T-helper 2 cell (primary cell): ENCODE data around the gene PAN2.
"Not testable (repeated sequence)": the region's sequence is repeated elsewhere in the genome, so short reads cannot be mapped to it uniquely, and the experiment has no call there.

Source experiments
- DNase-seq, 5 experiments: peaks; one replicate each; pipeline versions ENCODE4 v3.0.0 to v3.0.0-alpha.2; 2012 to 2022

Gene PAN2

DNA sequence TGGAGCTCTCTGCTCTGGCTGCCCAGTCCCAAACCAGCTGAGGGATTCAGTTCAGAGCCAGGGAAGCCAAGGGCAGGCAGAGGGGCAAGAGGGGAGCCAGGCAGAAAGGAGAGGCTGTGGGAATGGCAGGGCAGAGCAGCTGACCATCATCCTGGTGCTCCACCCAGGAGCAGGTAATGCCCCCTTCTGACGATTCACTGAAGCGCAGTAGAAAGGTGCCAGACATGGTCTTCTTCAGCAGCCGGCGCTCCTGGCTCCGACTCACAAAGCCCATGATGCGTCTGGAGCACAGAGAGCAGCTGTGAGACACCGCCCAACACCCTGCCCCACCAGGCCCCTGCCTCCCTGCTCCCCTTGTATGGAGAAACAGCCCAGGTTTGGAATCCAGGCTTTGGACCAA, 12.9 kb upstream of the PAN2 start:
- no peak for DNase-seq

DNA sequence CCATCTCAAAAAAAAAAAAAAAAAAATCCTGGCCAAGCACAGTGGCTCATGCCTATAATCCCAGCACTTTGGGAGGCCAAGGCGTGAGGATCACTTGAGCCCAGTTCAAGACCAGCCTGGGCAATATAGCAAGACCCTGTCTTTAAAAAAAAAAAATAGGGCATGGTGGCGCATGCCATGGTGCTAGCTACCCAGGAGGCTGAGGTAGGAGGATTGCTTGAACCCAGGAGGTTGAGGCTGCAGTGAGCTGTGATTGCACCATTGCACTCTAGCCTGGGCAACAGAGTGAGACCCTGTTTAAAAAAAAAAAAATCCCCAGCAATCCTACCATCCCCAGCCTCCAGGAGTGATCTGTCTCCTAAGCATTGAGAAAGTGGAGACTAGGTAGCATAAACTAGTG, 8.5 kb upstream of the PAN2 start:
- not testable (repeated sequence) for DNase-seq

- DNase-seq = no peak
Measured at GRCh38 chr12:56341616-56342015, 7.8 kb upstream of the PAN2 start.

DNA sequence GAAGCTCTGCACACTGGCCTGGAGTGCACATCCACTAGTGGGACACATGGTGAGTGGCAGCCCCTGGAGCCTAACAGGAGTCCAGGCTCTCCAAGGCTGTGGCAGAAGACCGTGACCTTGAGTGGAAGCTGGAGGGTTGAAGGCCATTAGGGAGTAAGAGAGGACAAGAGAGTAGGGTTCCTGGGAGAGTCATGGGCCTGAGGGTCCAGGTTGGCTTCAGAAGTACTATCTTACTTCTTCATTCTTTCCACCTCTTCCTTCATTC, 5.3 kb upstream of the PAN2 start:
- DNase-seq = no peak

DNA sequence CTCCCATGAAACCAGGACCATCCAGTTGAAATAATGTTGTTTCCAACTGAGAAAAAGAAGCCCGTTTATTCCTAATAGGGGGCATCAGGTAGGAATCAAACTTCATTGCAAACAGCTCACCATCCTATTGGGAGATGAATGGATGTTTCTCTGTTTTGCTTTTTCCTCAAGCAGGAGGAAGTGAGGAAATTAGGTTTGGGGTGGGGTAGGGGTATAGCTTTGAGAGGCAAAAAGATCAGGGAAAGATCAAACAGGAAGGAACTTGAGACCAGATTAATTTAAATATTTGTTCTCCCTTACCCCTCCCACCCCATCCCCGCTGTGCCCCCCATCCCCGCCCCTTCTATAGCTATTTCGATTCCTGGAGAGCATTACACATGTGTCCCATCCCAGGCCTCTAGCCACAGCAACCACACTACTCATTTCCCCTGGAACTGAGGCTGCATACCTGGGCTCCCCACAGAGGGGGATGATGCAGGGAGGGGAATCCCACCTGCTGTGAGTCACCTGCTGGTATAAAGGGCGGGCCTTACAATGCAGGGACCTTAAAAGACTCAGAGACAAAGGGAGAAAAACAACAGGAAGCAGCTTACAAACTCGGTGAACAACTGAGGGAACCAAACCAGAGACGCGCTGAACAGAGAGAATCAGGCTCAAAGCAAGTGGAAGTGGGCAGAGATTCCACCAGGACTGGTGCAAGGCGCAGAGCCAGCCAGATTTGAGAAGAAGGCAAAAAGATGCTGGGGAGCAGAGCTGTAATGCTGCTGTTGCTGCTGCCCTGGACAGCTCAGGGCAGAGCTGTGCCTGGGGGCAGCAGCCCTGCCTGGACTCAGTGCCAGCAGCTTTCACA, 4.7 kb upstream of the PAN2 start, which contains the start of gene IL23A:
TSS of gene IL23A (plus strand) at position 577 of the 850 bp plus-strand sequence. CDS start at position 738, 161 bp downstream.
- DNase-seq = peak; percentile 39 to 85 (median 80)

DNA sequence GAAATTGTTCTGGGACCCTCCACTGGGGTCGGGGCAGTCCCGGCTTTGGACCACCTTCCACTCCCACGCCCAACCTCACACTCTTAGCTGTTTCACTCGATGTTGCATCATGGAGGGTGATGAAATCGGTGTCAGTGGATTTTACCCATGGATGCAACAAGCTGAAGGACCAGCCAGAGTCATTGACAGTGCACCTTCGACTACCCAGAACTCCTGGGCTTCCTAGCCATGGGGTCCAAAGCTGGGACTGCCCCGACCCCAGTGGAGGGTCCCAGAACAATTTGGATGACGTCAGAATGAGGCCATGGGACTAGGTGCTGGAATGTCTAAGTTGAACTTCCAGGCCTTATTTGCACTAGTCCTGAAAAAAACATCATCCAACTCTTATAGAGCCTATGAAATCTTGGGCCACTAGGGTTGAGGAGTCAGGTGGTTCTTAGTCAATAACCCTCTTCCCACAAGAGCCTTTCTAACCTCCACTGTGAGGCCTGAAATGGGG, 4.0 kb upstream of the PAN2 start:
- DNase-seq = no peak

DNA sequence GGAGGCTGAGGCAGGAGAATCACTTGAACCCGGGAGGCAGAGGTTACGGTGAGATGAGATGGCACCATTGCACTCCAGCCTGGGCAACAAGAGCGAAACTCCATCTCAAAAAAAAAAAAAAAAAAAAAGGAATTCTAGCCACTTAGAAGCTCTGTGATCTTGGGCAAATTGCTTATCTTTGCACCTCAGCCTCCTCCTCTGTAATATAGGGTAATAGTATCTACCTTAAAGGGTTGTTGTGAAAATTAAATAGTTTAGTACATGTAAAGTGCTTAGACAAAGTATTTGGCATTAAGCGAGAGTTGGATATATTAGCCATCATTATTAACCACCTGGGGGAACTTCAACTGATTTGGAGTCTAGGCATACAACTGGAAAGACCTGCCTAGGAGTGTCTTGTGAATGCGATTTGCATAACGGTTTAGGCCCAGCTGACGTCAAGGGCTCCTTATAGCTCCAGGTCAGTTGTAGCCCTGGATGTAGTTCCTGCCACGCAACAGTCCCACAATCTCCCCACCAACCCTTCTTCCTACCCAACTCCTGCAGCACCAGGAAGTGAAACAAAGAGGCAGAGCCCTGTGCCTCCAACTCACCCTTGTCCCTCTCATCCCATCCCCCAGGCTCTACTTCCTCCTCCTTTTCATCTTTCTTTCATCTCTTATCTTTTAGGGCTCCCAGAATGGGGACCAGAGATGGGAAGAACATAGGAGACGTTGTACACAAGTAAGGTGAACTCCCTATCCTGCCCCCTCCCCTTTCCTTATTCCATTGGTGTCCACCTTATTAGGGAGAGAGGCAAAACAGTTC, 2.8 kb upstream of the PAN2 start:
- DNase-seq = no peak

GRCh38 chr12:56335527-56335926, 1.7 kb upstream of the PAN2 start:
- DNase-seq = not testable (repeated sequence)

GRCh38 chr12:56334490-56334793, 642 bp upstream of the PAN2 start:
- DNase-seq = no peak

DNA sequence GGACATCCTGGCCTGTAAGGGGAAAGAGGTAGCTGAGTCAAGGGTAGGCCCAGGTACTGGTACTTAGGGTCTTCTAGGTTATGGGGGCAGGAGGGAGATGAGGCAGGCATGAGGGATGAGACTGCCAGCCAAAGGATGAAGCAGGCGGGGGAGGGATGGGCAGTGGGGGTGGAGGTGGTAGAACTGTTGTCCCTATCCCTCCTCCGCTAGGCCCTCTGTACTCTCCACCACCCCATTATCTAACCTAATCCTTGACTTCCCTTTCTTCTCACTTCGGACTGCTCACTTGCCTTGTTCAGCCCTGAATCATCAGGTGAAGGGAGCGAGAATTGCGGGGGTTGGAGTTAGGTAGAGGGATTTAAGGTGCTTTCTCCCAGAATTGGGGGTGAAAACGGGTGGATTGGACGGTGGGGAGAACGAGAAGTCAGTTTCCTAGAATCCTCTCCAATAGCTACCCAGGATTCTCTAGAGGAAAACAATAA, 562 bp downstream of the PAN2 start:
- peak in 1 of 5 experiments; percentile 8 for DNase-seq

- no peak for DNase-seq
Measured at GRCh38 chr12:56332512-56333196, 1.1 kb downstream of the PAN2 start.

DNA sequence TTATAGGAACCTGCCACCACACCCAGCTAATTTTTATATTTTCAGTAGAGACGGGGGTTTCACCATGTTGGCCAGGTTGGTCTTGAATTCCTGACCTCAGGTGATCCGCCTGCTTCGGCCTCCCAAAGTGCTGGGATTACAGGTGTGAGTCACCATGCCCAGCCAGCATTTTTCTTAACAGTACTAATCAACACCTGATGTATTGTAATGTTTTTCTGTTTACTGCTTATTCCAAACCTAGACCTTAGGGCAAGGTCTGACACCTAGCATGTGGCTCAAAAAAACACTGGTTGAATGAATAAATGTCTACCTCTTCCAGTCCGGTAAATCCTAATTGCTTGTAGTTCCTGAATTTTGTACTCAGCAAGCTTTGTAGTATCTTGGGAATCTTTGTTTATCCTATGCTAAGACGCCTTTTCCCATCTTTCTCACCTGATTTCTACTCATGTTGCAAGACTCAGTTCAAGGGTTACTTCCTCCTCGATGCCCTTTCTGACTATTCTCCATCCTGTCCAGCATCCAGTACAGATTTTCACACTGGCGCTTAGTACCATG, 2.8 kb downstream of the PAN2 start:
- no peak for DNase-seq

GRCh38 chr12:56326533-56326932, 7.3 kb downstream of the PAN2 start:
- DNase-seq = no peak

DNA sequence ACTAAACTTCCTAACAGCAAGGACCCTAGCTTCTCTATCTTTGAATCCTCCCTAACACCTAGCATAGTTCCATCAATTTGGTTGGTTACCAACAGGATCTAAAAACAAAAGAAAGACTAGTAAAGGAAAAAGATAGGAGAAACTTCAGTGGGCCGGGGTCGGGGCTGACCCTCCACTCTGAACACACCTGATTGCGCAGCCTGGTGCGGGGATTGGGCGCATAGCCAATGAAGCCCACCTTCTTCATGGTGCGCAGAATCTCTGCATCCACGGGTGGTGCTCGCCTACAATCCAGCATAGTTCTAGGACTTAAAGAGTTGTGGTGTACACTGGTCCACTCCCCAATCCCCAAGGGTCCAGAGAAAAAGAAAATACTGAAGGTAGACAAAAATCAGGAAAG, 7.7 kb downstream of the PAN2 start:
- DNase-seq = no peak

DNA sequence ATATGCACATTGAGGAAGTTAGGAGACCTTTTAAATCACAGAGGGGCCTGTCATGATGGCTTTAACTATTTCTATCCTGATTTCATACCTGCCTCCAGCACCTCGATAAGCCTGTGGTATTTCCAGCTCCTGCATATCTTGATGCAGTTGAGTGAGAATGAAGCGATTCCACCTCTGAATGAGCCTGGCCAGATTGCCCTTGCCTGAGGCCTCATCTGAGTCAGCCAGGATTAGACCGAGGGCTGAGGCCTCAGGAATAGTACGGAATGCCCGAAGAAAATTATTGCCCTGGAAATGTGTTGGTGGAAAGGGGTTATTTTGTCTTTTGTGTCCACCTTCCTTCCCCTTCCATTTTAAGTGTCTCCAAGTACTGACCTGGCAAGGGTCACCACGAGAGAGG, 9.6 kb downstream of the PAN2 start:
- DNase-seq = no peak

DNA sequence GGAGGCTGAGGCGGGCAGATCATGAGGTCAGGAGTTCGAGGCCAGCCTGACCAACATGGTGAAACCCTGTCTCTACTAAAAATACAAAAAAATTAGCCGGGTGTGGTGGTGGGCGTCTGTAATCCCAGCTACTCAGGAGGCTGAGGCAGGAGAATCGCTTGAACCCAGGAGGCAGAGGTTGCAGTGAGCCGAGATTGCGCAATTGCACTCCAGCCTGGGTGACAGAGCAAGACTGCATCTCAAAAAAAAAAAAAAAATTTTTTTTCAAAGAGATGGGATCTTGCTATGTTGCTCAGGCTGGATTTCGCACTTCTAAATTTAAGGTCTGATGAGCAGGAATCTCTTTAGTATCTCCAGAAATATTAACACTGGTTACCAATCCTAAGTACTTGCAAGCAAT, 12.2 kb downstream of the PAN2 start:
- DNase-seq = not testable (repeated sequence)

DNA sequence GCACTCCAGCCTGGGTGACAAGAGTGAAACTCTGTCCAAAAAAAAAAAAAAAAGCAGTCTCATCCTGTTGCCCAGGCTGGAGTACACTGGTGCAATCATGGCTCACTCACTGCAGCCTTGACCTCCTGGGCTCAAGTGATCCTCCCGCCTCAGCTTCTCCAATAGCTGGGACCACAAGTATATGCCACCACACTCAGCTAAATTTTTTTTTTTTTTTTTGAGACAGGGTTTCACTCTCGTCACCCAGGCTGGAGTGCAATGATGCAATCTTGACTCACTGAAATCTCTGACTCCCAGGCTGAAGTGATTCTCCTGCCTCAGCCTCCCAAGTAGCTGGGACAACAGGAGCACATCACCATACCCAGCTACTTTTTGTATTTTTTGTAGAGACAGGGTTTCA, 12.8 kb downstream of the PAN2 start:
- no peak for DNase-seq

DNA sequence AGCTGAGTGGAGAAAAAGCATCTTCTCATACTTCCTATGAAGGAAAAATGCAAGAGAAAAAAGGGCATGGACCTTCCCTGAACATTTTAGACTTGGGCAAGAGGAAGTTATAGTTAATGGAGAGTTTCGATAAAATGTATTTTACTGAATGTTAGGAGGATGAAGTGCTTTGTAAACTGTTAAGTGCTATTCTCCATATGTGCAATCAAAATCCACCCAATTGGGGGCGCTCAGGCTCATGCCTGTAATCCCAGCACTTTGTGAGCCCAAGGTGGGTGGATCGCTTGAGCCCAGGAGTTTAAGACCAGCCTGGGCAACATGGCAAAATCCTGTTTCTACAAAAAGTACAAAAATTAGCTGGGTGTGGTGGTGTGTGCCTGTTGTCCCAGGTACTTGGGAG, 16.1 kb downstream of the PAN2 start:
- DNase-seq = no peak

DNA sequence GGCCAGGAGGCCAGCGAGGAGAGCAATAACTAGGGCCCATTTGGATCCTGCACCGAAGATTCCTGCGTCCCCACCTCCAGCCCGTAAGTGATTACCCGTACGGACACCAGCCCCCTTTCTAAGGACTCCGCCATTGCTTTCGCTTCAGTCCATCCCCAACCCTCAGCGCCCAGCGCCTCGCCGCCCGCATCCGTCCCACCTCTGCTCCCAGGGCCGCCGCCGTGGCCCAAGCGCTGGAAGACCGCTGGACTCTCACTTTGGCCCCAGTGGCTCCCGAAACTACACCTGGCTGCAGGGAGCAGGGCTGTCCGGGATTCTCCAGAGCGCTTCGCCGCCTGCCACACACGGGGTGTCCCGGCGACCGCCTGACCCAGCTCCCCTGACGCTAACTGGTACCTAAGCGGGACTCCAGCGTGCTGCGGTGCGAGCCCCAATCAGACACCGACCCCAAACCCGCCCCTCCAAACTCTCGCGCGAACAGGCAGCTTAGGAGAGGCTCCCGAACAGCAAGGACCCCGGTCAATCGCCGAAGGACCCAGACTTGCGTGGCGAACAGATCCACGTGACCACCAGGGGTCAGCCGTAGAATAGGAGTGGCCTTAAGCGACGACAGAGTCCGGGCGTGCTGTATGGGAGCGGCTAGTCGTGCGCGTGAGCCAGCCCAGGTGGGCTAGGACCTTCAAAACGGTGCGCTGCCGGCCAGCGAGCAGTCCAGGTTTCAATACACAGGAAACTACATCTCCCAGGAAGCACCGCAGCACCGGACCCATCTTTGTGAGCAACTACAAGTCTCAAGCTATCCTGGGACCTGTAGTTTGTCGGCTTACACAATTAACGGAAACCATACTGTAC, 18.0 kb downstream of the PAN2 start, which contains the start of gene CNPY2:
TSS of gene CNPY2 (minus strand) at position 367 of the 852 bp plus-strand sequence. CDS start 771 bp downstream, outside the sequence.
- DNase-seq = peak; percentile 78 to 97 (median 91)

- peak in 1 of 5 experiments; percentile 34 for DNase-seq
Measured at GRCh38 chr12:56315249-56315621, 18.6 kb downstream of the PAN2 start.

DNA sequence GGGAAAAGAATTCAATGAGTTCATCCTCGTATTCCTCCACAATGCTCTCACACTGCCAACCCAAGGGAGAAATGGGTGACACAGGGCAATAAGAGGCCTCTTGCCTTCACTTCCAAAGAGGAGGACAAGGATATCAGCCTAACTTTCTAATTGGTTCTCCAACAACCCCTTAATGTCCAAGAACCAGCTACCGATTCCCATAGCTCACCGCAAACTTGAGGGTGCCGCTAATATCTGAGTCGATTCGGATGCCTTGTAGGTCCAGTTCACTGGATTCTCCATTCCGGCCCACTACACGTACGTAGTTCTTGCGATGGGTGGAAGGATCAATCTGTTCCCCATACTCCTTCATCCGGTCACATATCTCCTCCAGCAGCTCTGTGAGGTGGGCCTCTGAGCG, 22.8 kb downstream of the PAN2 start:
- DNase-seq = no peak

GRCh38 chr12:56308714-56309113, 25.1 kb downstream of the PAN2 start:
- DNase-seq = no peak
